NCI-H187 (cell line): ENCODE data around the gene ITGAV.
A peak's percentile ranks its signal among the peaks of the same experiment; 100 is the strongest.
"Not testable (repeated sequence)": the region's sequence is repeated elsewhere in the genome, so short reads cannot be mapped to it uniquely, and the experiment has no call there.

ENCODE experiments used
- DNase-seq, 2 experiments: peaks; one replicate each; lab custom pipeline; 2025; lab: John Stamatoyannopoulos, UW

Gene ITGAV

GRCh38 chr2:186589612-186590349, at the start of gene ITGAV:
Gene ITGAV, plus strand, starts transcription at chr2:186590056. Its CDS starts 283 bp downstream, at chr2:186590339.
- peak; percentile 39 to 56 for DNase-seq

DNA sequence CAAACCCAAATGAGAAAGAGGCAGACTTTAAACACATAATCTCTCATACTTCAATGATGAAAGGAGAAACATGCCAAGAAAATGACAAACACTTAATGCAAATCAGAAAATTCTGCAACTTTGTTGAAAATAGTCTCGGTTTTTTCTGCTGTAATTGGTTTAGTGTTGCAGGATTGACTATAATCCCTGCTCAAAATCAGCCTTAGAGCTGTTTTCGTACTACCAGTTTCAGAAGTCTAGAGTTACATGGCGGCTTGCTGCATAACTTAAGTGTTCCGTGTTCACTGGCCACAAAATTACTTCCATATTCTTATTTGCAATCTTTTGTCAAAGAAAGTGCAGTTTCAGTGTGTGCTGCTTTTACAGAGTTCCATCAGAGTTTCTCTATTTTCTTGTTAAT, 48.9 kb upstream of the ITGAV start:
- DNase-seq, result no peak

DNA sequence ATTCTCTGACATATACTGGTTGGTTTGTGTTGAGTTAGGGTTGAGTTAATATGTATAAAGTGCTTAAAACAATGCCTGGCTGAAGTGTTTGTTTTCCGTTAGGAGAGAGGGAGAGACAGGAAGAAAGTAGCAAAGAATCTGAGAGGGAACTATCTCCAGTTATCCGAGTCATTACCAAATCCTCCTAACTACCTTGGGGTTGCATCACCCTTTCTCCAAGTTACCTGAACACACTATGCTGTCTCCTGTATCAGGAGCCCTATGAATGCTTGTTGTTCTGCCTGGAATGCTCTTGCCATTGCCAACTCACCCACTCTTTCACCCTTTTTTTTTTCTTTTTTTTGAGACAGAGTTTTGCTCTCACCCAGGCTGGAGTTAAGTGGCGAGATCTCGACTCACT, 47.9 kb upstream of the ITGAV start:
- DNase-seq, result no peak

- no peak for DNase-seq
Measured at GRCh38 chr2:186543561-186544131, 46.2 kb upstream of the ITGAV start.

DNA sequence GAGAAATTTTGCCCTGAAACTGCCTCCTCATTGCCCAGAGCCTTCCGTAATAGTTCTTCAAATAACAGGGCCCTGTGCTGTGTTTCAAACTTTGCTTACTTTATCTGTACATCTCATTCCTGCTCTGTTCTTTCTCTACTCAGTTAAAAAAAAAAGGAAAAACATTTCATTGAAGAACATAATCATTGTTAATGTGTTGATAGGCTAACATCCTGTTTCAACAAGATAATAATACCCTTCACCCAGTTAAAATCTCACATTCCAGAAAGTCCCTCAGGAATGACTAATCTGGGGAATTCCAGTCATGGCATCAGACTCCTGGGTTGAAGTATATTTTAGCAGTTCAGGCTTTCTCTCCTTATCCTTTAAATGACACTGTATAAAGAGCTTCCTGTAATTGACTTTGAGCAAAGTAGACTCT, 45.6 kb upstream of the ITGAV start:
- no peak for DNase-seq

- DNase-seq, result no peak
Measured at GRCh38 chr2:186546846-186547245, 43.0 kb upstream of the ITGAV start.

DNA sequence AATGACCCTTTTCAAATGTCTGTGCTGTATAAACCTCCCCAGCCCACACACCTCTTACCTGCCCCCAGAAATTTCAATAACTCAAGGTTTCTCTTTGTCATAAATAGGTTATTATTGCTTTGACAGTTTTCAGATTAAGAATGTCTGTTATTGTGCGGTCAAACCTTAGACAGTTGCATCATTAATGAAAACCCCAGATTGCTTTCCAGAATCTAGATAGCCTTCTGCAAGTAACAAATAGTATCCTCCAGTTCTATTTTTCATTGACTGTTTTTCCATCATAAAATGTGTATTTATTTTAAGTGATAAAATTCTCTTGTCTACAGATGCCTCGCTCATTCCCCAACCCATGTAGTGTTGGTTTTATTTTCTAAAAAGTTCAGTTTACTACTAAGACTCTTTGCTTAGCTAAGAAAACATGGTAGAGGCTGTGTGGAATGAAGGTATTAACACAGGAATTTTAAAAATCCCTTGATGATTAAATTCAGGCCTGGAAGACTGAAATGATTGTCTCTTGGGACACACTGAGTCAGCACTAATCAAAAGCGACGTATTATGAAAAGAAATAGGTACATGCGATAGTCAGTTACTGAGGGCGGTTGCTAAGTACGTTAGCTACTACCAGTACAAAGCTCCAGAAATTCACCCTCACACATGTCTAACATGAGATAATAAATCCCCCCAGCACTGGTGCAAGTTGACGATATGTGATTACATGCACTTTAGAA, 38.4 kb upstream of the ITGAV start:
- DNase-seq, result no peak

- no peak for DNase-seq
Measured at GRCh38 chr2:186554429-186554828, 35.4 kb upstream of the ITGAV start.

DNA sequence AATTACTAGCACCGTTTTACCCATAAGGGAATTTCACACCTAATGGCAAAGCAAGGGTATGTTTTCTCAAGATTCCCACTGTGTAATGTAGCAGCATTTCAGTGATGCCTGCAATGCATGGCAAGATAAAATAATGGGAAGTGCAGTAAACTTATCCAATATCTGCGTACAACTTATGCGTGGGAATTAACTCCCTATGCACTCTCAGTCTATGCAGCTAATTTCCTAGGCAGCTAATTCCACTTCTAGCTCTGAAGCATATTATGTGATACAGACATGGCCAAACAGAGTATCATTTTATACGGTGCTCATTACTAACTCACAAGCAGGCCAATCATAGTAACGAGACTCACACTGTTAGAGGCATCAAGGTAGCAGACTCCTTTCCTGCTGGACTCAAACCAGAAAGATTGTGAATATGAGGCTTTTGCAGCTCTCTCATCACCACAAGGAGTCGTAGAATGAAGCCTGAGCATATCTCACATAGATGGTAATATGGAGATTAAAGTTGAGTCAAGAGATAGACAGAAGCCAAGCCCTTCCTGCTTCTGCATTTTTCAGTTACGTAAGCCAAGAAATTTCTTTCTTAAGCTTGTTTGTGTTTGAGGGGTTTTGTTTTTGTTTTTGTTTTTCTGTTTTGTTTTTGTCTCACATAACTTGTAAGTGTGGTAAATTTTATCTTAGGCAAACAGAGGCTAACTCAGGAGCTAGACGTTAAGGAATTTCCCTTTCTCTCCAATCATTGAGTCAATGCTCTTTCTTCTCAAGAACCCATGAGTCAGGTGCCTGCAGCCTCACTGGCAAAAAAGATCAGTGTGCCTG, 34.8 kb upstream of the ITGAV start:
- DNase-seq, result no peak

GRCh38 chr2:186558512-186559276, 31.2 kb upstream of the ITGAV start:
- no peak for DNase-seq

DNA sequence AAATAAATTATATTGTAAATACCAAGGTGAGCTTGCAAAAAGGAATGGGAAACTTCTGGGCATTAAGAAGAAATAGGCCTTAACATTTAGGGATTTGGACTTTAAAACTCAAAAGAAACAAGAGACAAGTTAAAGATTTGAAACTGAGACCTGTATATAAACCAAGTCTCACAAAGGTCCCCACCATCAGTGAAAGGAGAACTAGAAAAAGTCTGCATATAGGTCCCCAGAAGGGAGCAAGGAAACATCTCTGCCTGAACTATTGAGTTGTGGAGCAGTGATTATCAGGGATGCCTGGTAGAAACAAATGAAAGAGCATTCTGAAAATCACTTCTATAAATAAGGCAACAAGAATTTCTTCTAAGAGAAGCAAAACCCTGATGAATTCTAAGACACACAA, 30.5 kb upstream of the ITGAV start:
- no peak for DNase-seq

DNA sequence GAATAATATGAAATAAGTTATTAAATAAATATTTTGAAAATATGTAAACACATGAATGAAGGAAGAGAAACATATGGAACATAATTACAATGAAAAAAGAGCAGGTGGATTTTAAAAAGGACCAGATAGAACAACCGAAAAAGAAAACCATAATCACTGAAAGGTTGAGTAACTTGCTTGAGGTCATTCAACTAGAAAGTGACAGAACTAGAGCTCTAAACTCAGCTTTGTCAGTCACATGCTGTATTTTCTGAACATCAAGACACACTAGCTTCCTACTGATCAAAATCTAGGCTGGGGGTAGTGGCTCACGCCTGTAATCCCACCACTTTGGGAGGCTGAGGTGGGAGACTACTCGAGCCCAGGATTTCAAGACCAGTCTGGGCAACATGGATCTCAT, 30.0 kb upstream of the ITGAV start:
- no peak for DNase-seq

- DNase-seq, result no peak
Measured at GRCh38 chr2:186560254-186560653, 29.6 kb upstream of the ITGAV start.

- DNase-seq, result no peak
Measured at GRCh38 chr2:186561467-186562208, 28.2 kb upstream of the ITGAV start.

- DNase-seq, result no peak
Measured at GRCh38 chr2:186562209-186562578, 27.7 kb upstream of the ITGAV start.

DNA sequence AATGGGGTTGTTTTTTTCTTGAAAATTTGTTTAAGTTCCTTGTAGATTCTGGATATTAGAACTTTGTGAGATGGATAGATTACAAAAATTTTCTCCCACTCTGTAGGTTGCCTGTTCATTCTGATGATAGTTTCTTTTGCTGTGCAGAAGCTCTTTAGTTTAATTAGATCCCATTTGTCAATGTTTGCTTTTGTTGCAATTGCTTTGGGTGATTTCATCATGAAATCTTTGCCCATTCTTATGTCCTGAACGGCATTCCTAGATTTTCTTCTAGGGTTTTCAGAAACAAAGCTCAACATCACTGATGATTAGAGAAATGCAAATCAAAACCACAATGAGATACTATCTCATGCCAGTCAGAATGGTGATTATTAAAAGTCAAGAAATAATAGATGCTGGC, 21.3 kb upstream of the ITGAV start:
- DNase-seq, result not testable (repeated sequence)

DNA sequence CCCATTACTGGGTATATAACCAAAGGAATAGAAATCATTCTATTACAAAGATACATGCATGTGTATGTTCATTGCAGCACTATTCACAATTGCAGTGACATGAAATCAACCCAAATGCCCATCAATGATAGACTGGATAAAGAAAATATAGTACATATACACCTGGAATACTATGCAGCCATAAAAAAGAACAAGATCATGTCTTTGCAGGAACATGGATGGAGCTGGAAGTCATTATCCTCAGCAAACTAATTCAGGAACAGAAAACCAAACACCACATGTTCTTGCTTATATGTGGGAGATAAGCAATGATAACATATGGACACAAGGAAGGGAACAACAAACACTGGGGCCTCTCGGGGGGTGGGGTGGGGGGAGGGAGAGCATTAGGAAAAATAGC, 20.7 kb upstream of the ITGAV start:
- not testable (repeated sequence) for DNase-seq

- no peak for DNase-seq
Measured at GRCh38 chr2:186569897-186570296, 20.0 kb upstream of the ITGAV start.

DNA sequence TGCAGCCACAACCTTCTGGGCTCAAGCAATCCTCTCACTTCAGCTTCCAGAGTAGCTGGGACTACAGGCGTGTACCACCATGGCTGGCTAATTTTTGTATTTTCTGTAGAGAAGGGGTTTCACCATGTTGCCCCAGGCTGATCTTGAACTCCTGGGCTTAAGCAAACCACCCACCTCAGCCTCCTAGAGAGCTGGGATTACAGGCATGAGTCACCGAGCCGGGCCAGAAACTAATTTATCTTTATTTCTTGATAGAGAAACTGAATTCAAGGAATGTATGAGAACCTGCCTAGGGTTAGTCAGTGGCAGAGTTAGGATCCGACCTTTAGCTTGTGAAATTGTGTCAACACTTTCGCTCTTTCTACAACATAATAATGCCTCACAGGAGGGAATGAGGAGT, 19.3 kb upstream of the ITGAV start:
- no peak for DNase-seq

DNA sequence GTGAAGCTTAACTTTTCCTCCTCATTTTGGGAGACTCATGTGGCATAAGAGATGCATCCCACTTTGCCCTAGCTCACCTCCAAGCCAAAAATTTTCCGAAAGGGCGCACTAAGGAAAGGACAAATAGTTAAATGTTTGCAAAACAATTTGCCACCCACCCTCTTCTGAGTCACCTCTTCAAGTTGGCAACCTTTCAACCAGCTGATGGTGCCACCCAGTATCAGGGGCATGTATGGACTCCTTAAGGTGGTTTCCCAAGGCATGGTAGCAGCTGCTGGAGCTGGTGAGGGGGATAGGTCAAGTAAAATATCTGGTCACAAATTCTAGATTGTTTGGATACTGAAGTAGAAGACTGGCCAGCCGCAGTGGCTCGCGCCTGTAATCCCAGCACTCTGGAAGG, 17.2 kb upstream of the ITGAV start:
- no peak for DNase-seq

DNA sequence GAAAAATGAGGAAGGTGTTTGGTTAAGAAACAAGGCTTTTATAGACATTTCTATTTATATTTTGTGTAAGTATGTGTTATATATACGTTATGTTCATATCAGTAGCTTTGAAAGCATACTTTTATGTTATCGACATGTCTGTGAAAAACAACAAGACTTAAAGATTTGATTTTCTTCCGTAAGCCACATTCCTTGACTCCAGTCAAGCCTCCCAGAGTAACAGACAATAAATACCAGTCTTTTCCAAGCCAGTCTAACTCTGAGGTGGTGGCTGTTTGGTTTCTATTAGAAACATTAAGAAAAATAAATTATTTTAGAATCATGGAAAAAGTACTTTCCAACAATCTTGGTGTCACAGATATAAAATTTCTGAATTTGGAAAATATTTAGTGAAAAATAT, 16.3 kb upstream of the ITGAV start:
- DNase-seq, result no peak
